ENCODE data around the gene ENAH.
"Not testable (repeated sequence)": the region's sequence is repeated elsewhere in the genome, so short reads cannot be mapped to it uniquely, and the experiment has no call there.

ENAH gene

GRCh38 chr1:225525377-225525776 lies 127.5 kb downstream of the ENAH start:
- DNase-seq (ENCODE audit: low read depth in 2 of 2), result no peak

- no peak for DNase-seq (ENCODE audit: low read depth in 2 of 2)
Measured at GRCh38 chr1:225524570-225524969, 128.4 kb downstream of the ENAH start.

- no peak for DNase-seq (ENCODE audit: low read depth in 2 of 2)
Measured at GRCh38 chr1:225523263-225523950, 129.5 kb downstream of the ENAH start.

- no peak for DNase-seq (ENCODE audit: low read depth in 2 of 2)
Measured at GRCh38 chr1:225522588-225523262, 130.2 kb downstream of the ENAH start.

- no peak for DNase-seq (ENCODE audit: low read depth in 2 of 2)
Measured at GRCh38 chr1:225520587-225521227, 132.2 kb downstream of the ENAH start.

GRCh38 chr1:225519166-225519863 lies 133.6 kb downstream of the ENAH start:
- no peak for DNase-seq (ENCODE audit: low read depth in 2 of 2)

GRCh38 chr1:225517697-225518096 lies 135.2 kb downstream of the ENAH start:
- DNase-seq (ENCODE audit: low read depth in 2 of 2), result no peak

- no peak for DNase-seq (ENCODE audit: low read depth in 2 of 2)
Measured at GRCh38 chr1:225517221-225517620, 135.7 kb downstream of the ENAH start.

GRCh38 chr1:225514671-225515081 lies 138.2 kb downstream of the ENAH start:
- DNase-seq (ENCODE audit: low read depth in 2 of 2), result no peak

- DNase-seq (ENCODE audit: low read depth in 2 of 2), result not testable (repeated sequence)
Measured at GRCh38 chr1:225513576-225513975, 139.3 kb downstream of the ENAH start.

GRCh38 chr1:225511828-225512381 lies 141.0 kb downstream of the ENAH start:
- DNase-seq (ENCODE audit: low read depth in 2 of 2), result no peak

- not testable (repeated sequence) for DNase-seq (ENCODE audit: low read depth in 2 of 2)
Measured at GRCh38 chr1:225510740-225511139, 142.2 kb downstream of the ENAH start.

- DNase-seq (ENCODE audit: low read depth in 2 of 2), result no peak
Measured at GRCh38 chr1:225509770-225510169, 143.2 kb downstream of the ENAH start.

GRCh38 chr1:225509376-225509707 lies 143.6 kb downstream of the ENAH start:
- DNase-seq (ENCODE audit: low read depth in 2 of 2), result no peak

- DNase-seq (ENCODE audit: low read depth in 2 of 2), result no peak
Measured at GRCh38 chr1:225508538-225509375, 144.2 kb downstream of the ENAH start.

GRCh38 chr1:225506727-225507126 lies 146.2 kb downstream of the ENAH start:
- DNase-seq (ENCODE audit: low read depth in 2 of 2), result no peak

- DNase-seq (ENCODE audit: low read depth in 2 of 2), result no peak
Measured at GRCh38 chr1:225504776-225505175, 148.1 kb downstream of the ENAH start.

- no peak for DNase-seq (ENCODE audit: low read depth in 2 of 2)
Measured at GRCh38 chr1:225500624-225501192, 152.2 kb downstream of the ENAH start.

GRCh38 chr1:225498549-225499136 lies 154.3 kb downstream of the ENAH start:
- no peak for DNase-seq (ENCODE audit: low read depth in 2 of 2)

- DNase-seq (ENCODE audit: low read depth in 2 of 2), result no peak
Measured at GRCh38 chr1:225494789-225495359, 158.0 kb downstream of the ENAH start.
